Suppressor macrophage treated with lipopolysaccharide for 4 hours (primary cell): ENCODE results near the gene ZNF592.
A peak's percentile ranks its signal among the peaks of the same experiment; 100 is the strongest.
"Not testable (repeated sequence)": the region's sequence is repeated elsewhere in the genome, so short reads cannot be mapped to it uniquely, and the experiment has no call there.

ENCODE experiments used
- DNase-seq: peaks from one replicate; pipeline ENCODE4 v3.0.0-alpha.2; 2020

ZNF592 gene

GRCh38 chr15:84749111-84749991, 959 bp downstream of the ZNF592 start:
- DNase-seq = peak; percentile 47

GRCh38 chr15:84750583-84751092, 2.2 kb downstream of the ZNF592 start:
- DNase-seq = peak; percentile 64

GRCh38 chr15:84751721-84752120, 3.3 kb downstream of the ZNF592 start:
- DNase-seq = not testable (repeated sequence)

GRCh38 chr15:84752195-84752594, 3.8 kb downstream of the ZNF592 start:
- no peak for DNase-seq

- no peak for DNase-seq
Measured at GRCh38 chr15:84752700-84753099, 4.3 kb downstream of the ZNF592 start.

GRCh38 chr15:84754889-84755288, 6.5 kb downstream of the ZNF592 start:
- not testable (repeated sequence) for DNase-seq

GRCh38 chr15:84755736-84756527, 7.5 kb downstream of the ZNF592 start:
- no peak for DNase-seq

- DNase-seq = no peak
Measured at GRCh38 chr15:84759018-84759417, 10.6 kb downstream of the ZNF592 start.

GRCh38 chr15:84760219-84760618, 11.8 kb downstream of the ZNF592 start:
- DNase-seq = no peak

GRCh38 chr15:84761607-84762131, 13.3 kb downstream of the ZNF592 start:
- DNase-seq = no peak

GRCh38 chr15:84762840-84763572, 14.6 kb downstream of the ZNF592 start:
- DNase-seq = no peak

- no peak for DNase-seq
Measured at GRCh38 chr15:84764585-84764984, 16.2 kb downstream of the ZNF592 start.

- no peak for DNase-seq
Measured at GRCh38 chr15:84764989-84765388, 16.6 kb downstream of the ZNF592 start.

GRCh38 chr15:84765675-84766074, 17.3 kb downstream of the ZNF592 start:
- DNase-seq = no peak

GRCh38 chr15:84766461-84767035, 18.2 kb downstream of the ZNF592 start:
- DNase-seq = no peak

GRCh38 chr15:84772031-84772430, 23.6 kb downstream of the ZNF592 start:
- peak; percentile 33 for DNase-seq

- DNase-seq = peak; percentile 32
Measured at GRCh38 chr15:84772467-84772866, 24.1 kb downstream of the ZNF592 start.

- peak; percentile 72 for DNase-seq
Measured at GRCh38 chr15:84773716-84774115, 25.3 kb downstream of the ZNF592 start.

GRCh38 chr15:84775867-84776449, 27.6 kb downstream of the ZNF592 start:
- no peak for DNase-seq

- no peak for DNase-seq
Measured at GRCh38 chr15:84778194-84778593, 29.8 kb downstream of the ZNF592 start.

GRCh38 chr15:84780492-84780891, 32.1 kb downstream of the ZNF592 start:
- no peak for DNase-seq

- DNase-seq = no peak
Measured at GRCh38 chr15:84781495-84781894, 33.1 kb downstream of the ZNF592 start.
